ENCODE data around the gene MARS2.
"Not testable (repeated sequence)": the region's sequence is repeated elsewhere in the genome, so short reads cannot be mapped to it uniquely, and the experiment has no call there.

MARS2 gene

GRCh38 chr2:197705121-197705911 lies at the start of gene MARS2:
Gene MARS2, plus strand, starts transcription at chr2:197705369. Its CDS starts 37 bp downstream, at chr2:197705406.
- peak; percentile 87 to 88 (median 87) for DNase-seq (ENCODE audit: low read depth in 3 of 3)

- DNase-seq (ENCODE audit: low read depth in 3 of 3) = no peak
Measured at GRCh38 chr2:197657562-197657961, 47.6 kb upstream of the MARS2 start.

GRCh38 chr2:197661626-197662025 lies 43.5 kb upstream of the MARS2 start:
- DNase-seq (ENCODE audit: low read depth in 3 of 3) = no peak

- no peak for DNase-seq (ENCODE audit: low read depth in 3 of 3)
Measured at GRCh38 chr2:197666277-197666676, 38.9 kb upstream of the MARS2 start.

- DNase-seq (ENCODE audit: low read depth in 3 of 3) = no peak
Measured at GRCh38 chr2:197668296-197668695, 36.9 kb upstream of the MARS2 start.

GRCh38 chr2:197669077-197669476 lies 36.1 kb upstream of the MARS2 start:
- no peak for DNase-seq (ENCODE audit: low read depth in 3 of 3)

GRCh38 chr2:197672371-197672893 lies 32.7 kb upstream of the MARS2 start:
- DNase-seq (ENCODE audit: low read depth in 3 of 3) = no peak

GRCh38 chr2:197673106-197673505 lies 32.1 kb upstream of the MARS2 start:
- no peak for DNase-seq (ENCODE audit: low read depth in 3 of 3)

GRCh38 chr2:197673606-197674005 lies 31.6 kb upstream of the MARS2 start:
- DNase-seq (ENCODE audit: low read depth in 3 of 3) = no peak

- no peak for DNase-seq (ENCODE audit: low read depth in 3 of 3)
Measured at GRCh38 chr2:197674060-197674459, 31.1 kb upstream of the MARS2 start.

GRCh38 chr2:197674591-197674990 lies 30.6 kb upstream of the MARS2 start:
- DNase-seq (ENCODE audit: low read depth in 3 of 3) = no peak

- DNase-seq (ENCODE audit: low read depth in 3 of 3) = no peak
Measured at GRCh38 chr2:197675246-197675645, 29.9 kb upstream of the MARS2 start, which contains the start of gene RFTN2. Gene RFTN2, minus strand, starts transcription at chr2:197675587. Its CDS starts 129 bp downstream, at chr2:197675458.

- no peak for DNase-seq (ENCODE audit: low read depth in 3 of 3)
Measured at GRCh38 chr2:197675711-197676188, 29.4 kb upstream of the MARS2 start.

GRCh38 chr2:197677056-197677455 lies 28.1 kb upstream of the MARS2 start:
- DNase-seq (ENCODE audit: low read depth in 3 of 3) = no peak

GRCh38 chr2:197677483-197677882 lies 27.7 kb upstream of the MARS2 start:
- no peak for DNase-seq (ENCODE audit: low read depth in 3 of 3)

GRCh38 chr2:197695206-197695605 lies 10.0 kb upstream of the MARS2 start:
- DNase-seq (ENCODE audit: low read depth in 3 of 3) = not testable (repeated sequence)

GRCh38 chr2:197695971-197696370 lies 9.2 kb upstream of the MARS2 start:
- not testable (repeated sequence) for DNase-seq (ENCODE audit: low read depth in 3 of 3)

GRCh38 chr2:197696571-197696970 lies 8.6 kb upstream of the MARS2 start:
- DNase-seq (ENCODE audit: low read depth in 3 of 3) = not testable (repeated sequence)

GRCh38 chr2:197699724-197700123 lies 5.4 kb upstream of the MARS2 start:
- not testable (repeated sequence) for DNase-seq (ENCODE audit: low read depth in 3 of 3)

- no peak for DNase-seq (ENCODE audit: low read depth in 3 of 3)
Measured at GRCh38 chr2:197700960-197701359, 4.2 kb upstream of the MARS2 start.

- no peak for DNase-seq (ENCODE audit: low read depth in 3 of 3)
Measured at GRCh38 chr2:197704434-197705120, 592 bp upstream of the MARS2 start.
